Measurements from ENCODE around the gene KCNG1.
A peak's percentile ranks its signal among the peaks of the same experiment; 100 is the strongest.

KCNG1 gene

GRCh38 chr20:51012357-51012756 lies 10.6 kb downstream of the KCNG1 start:
- DNase-seq (ENCODE audit: low spot score): no peak

- DNase-seq (ENCODE audit: low spot score): no peak
Observed at GRCh38 chr20:51011479-51011878, 11.4 kb downstream of the KCNG1 start.

- DNase-seq (ENCODE audit: low spot score): no peak
Observed at GRCh38 chr20:51010932-51011331, 12.0 kb downstream of the KCNG1 start.

- DNase-seq (ENCODE audit: low spot score): no peak
Observed at GRCh38 chr20:51010043-51010365, 12.9 kb downstream of the KCNG1 start.

GRCh38 chr20:51009303-51010042 lies 13.4 kb downstream of the KCNG1 start:
- DNase-seq (ENCODE audit: low spot score): no peak

GRCh38 chr20:51008718-51009117 lies 14.2 kb downstream of the KCNG1 start:
- DNase-seq (ENCODE audit: low spot score): no peak

- no peak for DNase-seq (ENCODE audit: low spot score)
Observed at GRCh38 chr20:51005214-51005613, 17.7 kb downstream of the KCNG1 start.

GRCh38 chr20:51004781-51005180 lies 18.1 kb downstream of the KCNG1 start:
- DNase-seq (ENCODE audit: low spot score): no peak

GRCh38 chr20:51004305-51004727 lies 18.6 kb downstream of the KCNG1 start:
- DNase-seq (ENCODE audit: low spot score): no peak

GRCh38 chr20:51003753-51004152 lies 19.2 kb downstream of the KCNG1 start:
- no peak for DNase-seq (ENCODE audit: low spot score)

GRCh38 chr20:51002633-51003032 lies 20.3 kb downstream of the KCNG1 start:
- DNase-seq (ENCODE audit: low spot score): no peak

GRCh38 chr20:51001430-51002265 lies 21.3 kb downstream of the KCNG1 start:
- no peak for DNase-seq (ENCODE audit: low spot score)

GRCh38 chr20:50999355-50999754 lies 23.6 kb downstream of the KCNG1 start:
- DNase-seq (ENCODE audit: low spot score): no peak

- no peak for DNase-seq (ENCODE audit: low spot score)
Observed at GRCh38 chr20:50996901-50997865, 25.7 kb downstream of the KCNG1 start.

- no peak for DNase-seq (ENCODE audit: low spot score)
Observed at GRCh38 chr20:50995506-50995905, 27.4 kb downstream of the KCNG1 start.

- DNase-seq (ENCODE audit: low spot score): no peak
Observed at GRCh38 chr20:50993876-50994275, 29.0 kb downstream of the KCNG1 start.

GRCh38 chr20:50992733-50993457 lies 30.0 kb downstream of the KCNG1 start:
- peak; percentile 64 for DNase-seq (ENCODE audit: low spot score)

- no peak for DNase-seq (ENCODE audit: low spot score)
Observed at GRCh38 chr20:50992336-50992732, 30.6 kb downstream of the KCNG1 start.

- DNase-seq (ENCODE audit: low spot score): no peak
Observed at GRCh38 chr20:50991076-50991475, 31.8 kb downstream of the KCNG1 start.

- DNase-seq (ENCODE audit: low spot score): peak; percentile 73
Observed at GRCh38 chr20:50987493-50988210, 35.3 kb downstream of the KCNG1 start.

- DNase-seq (ENCODE audit: low spot score): no peak
Observed at GRCh38 chr20:50983321-50983720, 39.6 kb downstream of the KCNG1 start.

All from hematopoietic multipotent progenitor cell treated with erythropoietin and hydrocortisone succinate and interleukin-3 and kit ligand, for 15 days (in vitro differentiated cells).